G401 (cell line): Measurements from ENCODE around the gene CST5. TPM values are rescaled to one million over a fixed set of nuclear protein-coding genes. Genes with fewer than 3 reads are reported as not detected.
A peak's percentile ranks its signal among the peaks of the same experiment; 100 is the strongest.
"Not testable (repeated sequence)": the region's sequence is repeated elsewhere in the genome, so short reads cannot be mapped to it uniquely, and the experiment has no call there.

Experiments
- DNase-seq: peaks from one replicate; pipeline ENCODE4 v3.0.0-alpha.2; 2015; ENCODE audit warnings: low spot score
- in situ Hi-C: cut with HindIII; loops from 2 replicates; pipeline ENCODE4 v1.10.0; 2016; ENCODE audit warnings: low sequenced_read_pairs, mixed read lengths
- total RNA-seq: library from RNA; depleted of rRNA; stranded (reverse); fragments of >200 nt; shearing (Covaris generic); gene quantifications from 2 replicates; pipeline ENCODE4 v1.2.3, GENCODE V29; 2014

The CST5 gene
- total RNA-seq, 1 experiment from 2014 or later = not detected

GRCh38 chr20:23907579-23907978 lies 28.0 kb upstream of the CST5 start:
- in situ Hi-C loops = no loop called here
- DNase-seq = no peak

GRCh38 chr20:23902396-23902795 lies 22.8 kb upstream of the CST5 start:
- in situ Hi-C loops, DNase-seq: not testable (repeated sequence)

- in situ Hi-C loops, DNase-seq: not testable (repeated sequence)
Measured at GRCh38 chr20:23890867-23891266, 11.3 kb upstream of the CST5 start.

- in situ Hi-C loops = no loop called here
- DNase-seq = peak; percentile 24
Measured at GRCh38 chr20:23889775-23890187, 10.2 kb upstream of the CST5 start.

- in situ Hi-C loops = no loop called here
- no peak for DNase-seq
Measured at GRCh38 chr20:23887856-23888255, 8.3 kb upstream of the CST5 start.

DNA sequence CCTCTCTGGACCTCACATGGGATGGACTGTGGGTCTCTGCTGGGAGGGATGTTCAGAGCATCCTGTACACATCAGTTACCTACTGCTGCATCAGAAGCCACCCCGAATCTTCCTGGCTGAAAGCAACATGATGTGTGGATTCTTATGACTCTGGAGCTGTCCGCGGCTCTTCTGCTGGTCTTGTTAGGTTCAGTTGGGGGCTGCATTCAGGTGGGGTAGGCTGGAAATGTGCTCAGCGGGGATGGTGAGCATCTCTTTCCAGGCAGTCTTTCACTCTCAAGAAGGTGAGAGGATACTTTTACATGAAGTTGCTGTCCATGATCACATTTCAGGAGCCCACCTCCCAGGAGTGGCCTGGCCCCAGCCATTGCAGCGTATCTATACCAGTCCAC lies 5.2 kb upstream of the CST5 start:
- no peak for DNase-seq
- in situ Hi-C loops = no loop called here

DNA sequence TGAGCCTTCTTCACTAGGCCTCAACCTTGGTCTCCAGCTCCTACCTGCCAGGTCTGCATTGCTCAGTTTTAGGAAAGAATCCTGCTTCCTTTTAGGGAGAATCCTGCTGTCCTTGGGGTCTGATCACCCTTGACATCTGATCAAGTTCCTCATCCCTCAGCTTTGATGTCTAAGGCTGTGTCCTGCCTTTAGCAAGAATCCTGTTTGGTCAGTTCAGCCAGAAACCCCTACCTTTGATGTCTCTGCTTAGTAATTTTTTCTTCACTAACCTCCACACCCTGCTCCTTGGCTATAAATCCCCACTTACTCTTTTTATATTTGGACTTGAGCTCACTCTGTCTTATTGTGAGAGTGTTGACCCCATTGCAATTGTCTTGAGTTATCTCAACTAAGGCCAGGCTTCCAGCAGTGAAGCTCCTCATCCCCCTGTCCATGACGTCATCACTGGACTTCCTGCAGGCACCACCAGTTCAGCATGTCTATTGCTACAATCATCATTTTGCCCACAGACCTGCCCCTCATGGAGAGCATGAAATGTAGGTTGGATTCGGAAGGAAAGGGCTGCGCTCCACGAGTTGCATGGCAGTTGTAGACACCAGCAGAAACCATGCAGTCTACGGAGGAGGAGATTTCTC lies 4.7 kb upstream of the CST5 start:
- no peak for DNase-seq
- in situ Hi-C loops = no loop called here

DNA sequence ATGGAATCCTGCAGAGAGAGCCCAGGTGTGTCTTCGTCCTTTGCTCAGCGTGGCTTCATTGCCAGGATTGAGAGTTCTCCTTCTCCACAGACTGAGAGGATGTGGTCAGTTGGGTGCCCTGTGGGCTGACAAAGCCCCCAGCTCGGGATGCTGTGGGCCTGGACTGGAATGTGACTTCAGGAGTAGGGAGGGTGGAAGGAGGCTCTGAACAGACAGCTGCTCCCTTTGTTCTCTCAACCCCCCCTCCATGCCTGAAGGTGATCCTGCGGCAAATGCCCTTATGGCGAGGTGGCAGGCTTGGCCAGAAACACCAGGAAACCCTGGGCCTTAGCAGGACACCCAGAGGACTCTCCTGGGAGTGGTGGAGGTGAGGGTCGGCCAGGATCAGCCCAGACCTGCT lies 1.8 kb upstream of the CST5 start:
- in situ Hi-C loops = no loop called here
- DNase-seq = no peak

DNA sequence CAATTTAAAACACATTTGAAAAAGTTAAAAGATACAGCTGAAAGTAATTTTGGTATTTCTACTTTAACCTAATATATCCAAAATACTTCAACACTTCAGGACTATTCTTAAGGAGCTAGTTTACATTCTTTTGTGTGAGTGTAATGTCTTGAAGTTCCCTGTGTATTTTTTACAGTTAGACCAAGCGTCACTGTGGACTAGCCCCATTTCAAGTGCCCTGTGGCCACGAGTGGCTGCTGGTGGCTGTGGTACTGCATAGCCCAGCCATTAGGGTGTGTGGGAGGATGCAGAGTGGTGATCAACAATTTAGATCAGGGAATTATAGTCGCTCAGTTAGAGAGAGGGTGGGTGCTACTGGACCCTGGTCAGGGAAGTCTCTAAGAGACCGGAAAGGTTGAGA lies 869 bp upstream of the CST5 start:
- in situ Hi-C loops = no loop called here
- no peak for DNase-seq

DNA sequence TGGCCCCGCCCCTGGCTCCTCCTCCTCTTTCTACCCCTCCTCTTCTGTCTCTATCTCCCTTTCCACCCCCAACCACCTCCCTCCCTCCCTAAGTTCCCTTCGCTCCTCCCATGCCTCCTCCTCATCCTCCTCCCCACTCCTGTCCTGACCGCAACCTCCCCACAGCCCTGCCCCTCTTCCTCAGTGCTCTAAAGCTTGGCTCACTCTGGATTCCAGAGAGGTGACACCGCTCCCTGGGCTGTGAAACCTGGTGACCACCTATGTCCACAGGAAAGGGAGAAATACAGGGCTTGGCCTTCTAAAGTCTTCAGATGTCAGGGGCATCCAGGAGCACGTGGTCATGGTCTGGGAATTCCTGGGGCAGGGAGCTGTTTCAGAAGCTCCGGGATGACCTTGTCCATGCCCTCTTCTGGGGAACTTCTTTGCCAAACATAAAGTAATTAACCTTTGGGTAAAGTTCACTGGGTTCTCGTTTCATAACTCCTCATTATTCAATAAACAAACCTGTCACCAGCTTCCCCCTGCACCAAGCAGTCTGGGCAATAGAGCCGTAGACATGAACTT lies 345 bp upstream of the CST5 start:
- no peak for DNase-seq
- in situ Hi-C loops = no loop called here

DNA sequence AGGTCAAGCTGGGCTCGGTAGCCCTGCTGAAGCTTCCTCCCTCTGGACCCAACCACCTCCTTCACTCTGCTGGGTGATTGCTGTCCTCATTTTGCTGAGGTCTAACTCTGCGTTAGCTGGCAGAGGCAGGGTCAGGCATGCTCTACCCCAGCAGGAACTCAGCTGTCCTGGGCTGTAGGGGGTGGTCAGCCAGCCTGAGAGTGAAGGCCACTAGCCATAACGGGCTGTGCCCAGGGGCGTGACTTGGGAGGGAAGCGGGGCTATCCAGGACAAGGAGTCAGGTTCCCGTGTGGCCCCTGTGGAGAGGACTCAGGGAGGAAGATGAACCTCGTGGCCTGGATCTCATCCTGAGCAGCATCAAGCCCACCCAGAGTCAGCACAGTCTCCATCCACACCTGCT lies 761 bp downstream of the CST5 start:
- no peak for DNase-seq
- in situ Hi-C loops = no loop called here

DNA sequence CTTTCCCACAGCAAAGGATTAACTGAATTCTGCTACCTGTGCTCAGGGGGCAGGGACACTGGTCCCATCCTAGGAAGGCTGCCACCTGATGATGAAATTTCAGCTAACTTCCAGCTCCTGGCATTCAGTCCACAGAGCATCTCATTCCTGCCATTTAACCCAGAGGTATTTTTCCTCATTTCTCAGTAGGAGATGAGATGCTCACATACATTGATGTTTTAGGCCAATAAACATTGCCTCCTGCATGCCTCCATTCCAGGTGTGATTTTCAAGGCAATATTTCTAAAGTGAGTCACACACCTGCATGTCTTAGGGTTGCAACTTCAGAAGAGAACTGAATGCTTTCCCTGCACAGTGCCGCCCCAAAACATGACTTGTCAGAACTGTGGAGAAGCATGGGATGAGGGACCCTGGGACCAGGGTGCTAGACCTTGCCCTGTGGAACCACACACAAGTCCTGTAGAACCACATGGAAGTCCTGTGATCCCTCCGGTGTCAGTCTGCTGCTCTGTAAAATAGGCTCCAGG lies 1.5 kb downstream of the CST5 start:
- DNase-seq, in situ Hi-C loops: not testable (repeated sequence)

DNA sequence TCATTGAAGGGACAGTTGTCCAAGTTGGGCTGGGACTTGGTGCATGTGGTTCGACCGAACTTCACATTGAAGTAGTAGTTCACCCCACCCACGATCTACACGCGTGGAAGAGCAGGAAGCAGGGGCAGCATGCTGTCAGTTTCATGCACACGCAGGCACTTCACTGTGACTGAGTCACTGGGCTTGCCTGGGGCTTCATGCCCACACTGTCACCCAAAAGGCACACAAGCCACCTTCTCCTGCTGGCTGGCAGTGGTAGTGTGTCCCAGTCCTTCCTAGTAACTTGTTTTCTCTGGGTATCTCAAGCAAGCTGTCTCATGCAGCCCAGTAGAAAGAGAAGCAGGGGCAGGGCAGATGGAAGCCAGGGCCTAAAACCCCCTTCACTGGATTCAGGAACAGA lies 2.0 kb downstream of the CST5 start:
- DNase-seq = no peak
- in situ Hi-C loops = no loop called here

- in situ Hi-C loops = no loop called here
- no peak for DNase-seq
Measured at GRCh38 chr20:23875606-23876237, 3.8 kb downstream of the CST5 start.

GRCh38 chr20:23874747-23875146 lies 4.8 kb downstream of the CST5 start:
- in situ Hi-C loops = no loop called here
- DNase-seq = no peak

DNA sequence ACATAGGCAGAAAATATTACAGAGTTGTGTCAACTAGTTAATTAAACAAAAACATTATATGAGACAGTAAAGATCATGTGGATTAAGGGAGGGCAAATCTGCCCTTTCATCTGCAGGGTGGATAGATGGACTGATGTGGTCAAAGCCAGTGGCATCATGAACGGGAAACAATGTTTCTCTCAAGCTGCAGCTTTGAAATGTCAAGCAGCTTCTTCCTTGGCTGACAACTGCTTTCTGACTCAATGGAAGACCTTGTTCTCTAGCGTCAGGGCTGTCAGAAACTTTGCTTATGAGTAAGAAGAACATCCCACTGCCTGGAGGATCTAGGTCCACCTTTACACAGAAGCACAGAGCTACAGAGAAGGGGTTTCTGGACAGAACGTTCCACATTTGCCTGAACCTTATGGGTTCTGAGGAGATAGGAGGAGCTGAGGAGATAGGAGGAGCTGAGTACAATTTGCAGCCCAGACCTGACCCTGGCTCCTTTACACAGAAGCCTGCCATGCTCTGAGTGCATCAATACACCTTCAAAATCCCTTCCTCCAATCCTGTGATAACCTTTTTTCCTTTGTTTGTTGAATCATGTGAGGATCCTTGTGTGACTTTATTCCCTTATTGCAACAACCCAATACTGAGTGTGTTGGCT lies 6.1 kb downstream of the CST5 start:
- no peak for DNase-seq
- in situ Hi-C loops = no loop called here

GRCh38 chr20:23872065-23872464 lies 7.5 kb downstream of the CST5 start:
- no peak for DNase-seq
- in situ Hi-C loops = no loop called here

- in situ Hi-C loops = no loop called here
- DNase-seq = no peak
Measured at GRCh38 chr20:23870461-23870860, 9.1 kb downstream of the CST5 start.

GRCh38 chr20:23869520-23869919 lies 10.0 kb downstream of the CST5 start:
- in situ Hi-C loops = no loop called here
- DNase-seq = no peak

GRCh38 chr20:23868321-23868720 lies 11.2 kb downstream of the CST5 start:
- DNase-seq = no peak
- in situ Hi-C loops = no loop called here
